Muscle layer of duodenum (tissue), 2 donors: Measurements from ENCODE around the gene ATP4B.

Experiments
- H3K27ac ChIP-seq: one replicate; pipeline ENCODE4 v1.7.0; 2013; ENCODE audit warnings: mild to moderate bottlenecking, low read length
- H3K27me3 ChIP-seq: one replicate; pipeline ENCODE4 v1.7.0; 2013; ENCODE audit warnings: low read depth, mild to moderate bottlenecking, control low read depth, low read length
- H3K36me3 ChIP-seq, 2 donors: one replicate each; pipeline ENCODE4 v1.7.0; 2013; ENCODE audit warnings: low read length in 2 of 2, control low read depth in 1 of 2, mild to moderate bottlenecking in 1 of 2; ENCODE audit not compliant: insufficient read depth in 2 of 2, control insufficient read depth in 1 of 2
- H3K4me1 ChIP-seq, 2 donors: one replicate each; pipeline ENCODE4 v1.7.0; 2013; ENCODE audit warnings: low read length in 2 of 2, mild to moderate bottlenecking in 2 of 2, control low read depth in 1 of 2, moderate library complexity in 1 of 2; ENCODE audit not compliant: insufficient read depth in 2 of 2, control insufficient read depth in 1 of 2
- H3K4me3 ChIP-seq, 2 donors: one replicate each; pipeline ENCODE4 v1.7.0; 2013; ENCODE audit warnings: low read length in 2 of 2, low read depth in 1 of 2, mild to moderate bottlenecking in 1 of 2
- H3K9me3 ChIP-seq, 2 donors: one replicate each; pipeline ENCODE4 v1.7.0; 2013; ENCODE audit warnings: low read length in 2 of 2, control low read depth in 1 of 2, mild to moderate bottlenecking in 1 of 2; ENCODE audit not compliant: control insufficient read depth in 1 of 2
- donor health status: healthy.

The ATP4B gene

DNA sequence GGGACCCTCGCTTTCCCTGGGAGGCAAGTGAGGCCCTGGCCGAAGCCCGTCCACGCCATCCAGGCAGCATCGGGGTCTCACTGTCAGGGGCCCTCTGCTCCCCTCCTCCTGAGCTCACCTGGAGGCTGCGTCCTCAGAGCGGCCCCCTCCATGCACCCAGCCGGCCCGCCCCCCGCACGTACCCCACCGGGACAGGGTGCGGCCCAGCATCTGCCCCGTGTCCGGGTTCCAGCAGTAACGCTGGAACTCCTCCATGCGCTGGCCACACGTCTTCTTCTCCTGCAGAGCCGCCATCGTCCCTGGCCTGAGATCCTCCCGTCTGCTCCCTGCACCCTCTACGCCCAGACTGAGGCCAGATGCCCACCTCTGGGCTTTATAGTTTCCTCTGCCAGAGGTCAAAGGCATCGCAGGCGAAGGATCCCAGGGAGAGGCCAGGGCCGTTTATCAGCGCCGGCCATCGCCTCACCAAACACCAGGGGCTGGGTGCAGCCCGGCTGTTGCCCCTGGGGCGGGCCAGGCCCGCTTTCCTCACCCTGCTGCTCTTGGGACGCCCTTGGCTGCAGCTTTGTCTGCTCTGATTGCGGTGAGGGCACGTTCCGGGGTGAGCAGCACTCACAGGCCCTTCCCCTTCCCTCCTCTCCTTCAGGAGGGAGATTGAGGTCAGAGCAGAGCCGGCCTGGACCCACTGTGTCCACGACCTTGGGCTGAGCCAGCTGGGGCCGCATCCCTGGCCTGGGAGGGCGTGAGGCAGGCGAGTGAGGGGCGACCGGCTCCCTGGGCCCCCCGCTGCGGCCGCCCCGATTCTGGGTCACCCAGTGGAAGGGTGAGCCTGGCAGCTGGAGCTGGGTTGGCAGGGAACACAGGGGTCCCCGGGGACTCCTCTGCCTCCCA is at the start of gene ATP4B:
TSS of gene ATP4B (minus strand) at position 348 of the 891 bp plus-strand sequence. CDS start at position 294, 54 bp downstream.
- H3K4me3 ChIP-seq = no peak within 1 kb of the TSS
- no peaks in the 10 kb centered on the region for H3K4me1 ChIP-seq
- H3K36me3 ChIP-seq = no peaks in the 10 kb centered on the region
- H3K9me3 ChIP-seq = peaks cover 5 to 8% of the 10 kb centered on the region in 2 donors
- H3K27ac ChIP-seq = no peak within 1 kb of the TSS
- no peaks in the 10 kb centered on the region for H3K27me3 ChIP-seq

DNA sequence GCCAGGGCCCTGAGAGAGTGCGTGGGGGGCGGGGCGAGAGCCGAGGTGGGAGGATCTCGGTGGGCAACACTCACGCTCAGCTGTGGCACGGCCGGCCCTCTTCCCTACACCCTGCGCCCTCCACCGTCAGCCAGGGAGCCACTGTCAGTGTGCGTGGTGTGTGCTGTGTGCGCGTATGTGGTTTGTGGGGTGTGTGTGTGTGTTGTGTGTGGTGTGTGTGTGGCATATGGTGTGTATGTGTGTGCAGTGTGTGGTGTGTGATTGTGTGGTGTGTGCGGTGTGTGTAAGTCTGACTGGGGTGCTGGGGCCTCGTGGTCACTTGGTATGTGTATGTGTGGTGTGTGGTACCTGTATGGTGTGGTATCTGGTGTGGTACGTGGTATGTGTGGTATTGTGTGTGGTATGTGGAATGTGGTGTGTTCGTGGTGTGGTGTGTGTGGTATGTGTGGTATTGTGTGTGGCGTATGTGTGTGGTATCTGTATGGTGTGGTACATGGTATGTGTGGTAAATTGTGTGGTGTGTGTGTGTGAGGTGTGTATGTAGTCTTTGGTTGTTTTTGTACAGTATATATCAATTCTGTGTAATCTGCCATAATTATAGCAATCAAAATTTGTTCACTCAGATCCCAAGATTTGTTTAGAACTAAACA is 14.1 kb upstream of the ATP4B start:
- no peak overlapping the region for H3K4me3 ChIP-seq
- H3K9me3 ChIP-seq = no peaks in the 10 kb centered on the region
- no peaks in the 10 kb centered on the region for H3K27me3 ChIP-seq
- no peaks in the 10 kb centered on the region for H3K36me3 ChIP-seq
- H3K27ac ChIP-seq = no peak overlapping the region
- no peaks in the 10 kb centered on the region for H3K4me1 ChIP-seq

DNA sequence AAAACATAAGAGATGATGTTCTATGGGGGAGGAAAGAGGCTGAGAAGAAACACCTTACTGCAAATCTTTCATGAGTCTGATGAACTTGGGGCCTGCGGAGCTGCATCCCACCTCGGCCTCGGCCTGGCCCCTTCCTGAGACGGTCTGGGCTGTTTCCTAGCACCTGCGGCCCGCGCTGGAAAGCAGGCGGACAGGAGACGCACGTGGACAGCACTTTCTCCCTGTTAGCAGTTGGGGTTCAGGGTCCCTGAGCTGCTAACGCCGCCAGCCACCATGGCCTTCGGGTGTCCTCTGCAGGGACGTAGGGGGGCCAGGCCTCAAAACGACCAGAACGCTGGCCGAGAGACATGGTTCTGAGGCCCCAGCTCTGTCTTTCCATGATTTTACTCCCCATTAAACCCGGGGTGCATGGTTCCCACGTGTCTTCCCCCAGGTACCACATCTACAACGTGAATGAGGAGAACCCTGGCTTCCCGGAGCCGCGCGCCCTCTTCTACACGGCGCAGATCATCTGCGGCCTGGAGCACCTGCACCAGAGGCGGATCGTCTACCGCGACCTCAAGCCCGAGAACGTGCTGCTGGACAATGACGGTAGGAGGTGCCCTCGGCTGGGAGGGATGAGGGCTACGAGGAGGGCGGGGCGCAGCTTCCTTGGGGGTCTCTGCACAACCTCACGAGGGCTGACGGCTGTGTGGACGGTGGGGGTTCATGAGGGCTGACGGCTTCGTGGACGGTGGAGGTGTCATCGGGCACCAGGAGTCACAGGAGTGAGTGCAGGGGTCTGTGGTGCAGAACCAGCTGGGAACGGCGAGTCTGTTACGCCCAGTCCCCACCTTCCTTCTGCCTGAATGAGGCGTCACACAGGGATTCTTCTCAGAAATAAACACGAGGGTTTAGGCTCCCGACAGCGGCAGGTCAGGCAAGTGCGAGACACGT is 13.3 kb upstream of the ATP4B start:
- H3K4me1 ChIP-seq = no peaks in the 10 kb centered on the region
- no peaks in the 10 kb centered on the region for H3K27me3 ChIP-seq
- H3K9me3 ChIP-seq = no peaks in the 10 kb centered on the region
- H3K4me3 ChIP-seq = no peak overlapping the region
- no peak overlapping the region for H3K27ac ChIP-seq
- no peaks in the 10 kb centered on the region for H3K36me3 ChIP-seq

DNA sequence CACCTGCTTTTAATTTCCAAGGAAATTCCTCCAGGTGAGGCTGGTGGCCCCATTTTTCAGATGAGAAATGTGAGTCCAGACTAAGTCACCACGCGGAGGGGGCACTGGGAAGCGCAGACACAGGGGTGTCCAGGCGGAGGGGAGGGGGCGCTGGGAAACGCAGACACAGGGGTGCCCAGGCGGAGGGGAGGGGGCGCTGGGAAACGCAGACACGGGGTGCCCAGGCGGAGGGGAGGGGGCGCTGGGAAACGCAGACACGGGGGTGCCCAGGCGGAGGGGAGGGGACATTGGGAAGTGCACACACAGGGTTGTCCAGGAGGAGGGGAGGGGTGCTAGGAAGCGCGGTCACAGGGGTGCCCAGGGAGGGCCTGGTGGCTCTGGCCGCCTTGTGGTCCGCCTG is 12.5 kb upstream of the ATP4B start:
- Histone ChIP-seq H3K4me1 (no peaks in the 10 kb centered on the region), H3K27ac (no peak overlapping the region), H3K4me3 (no peak overlapping the region), H3K27me3 (no peaks in the 10 kb centered on the region), H3K9me3 (no peaks in the 10 kb centered on the region), H3K36me3 (no peaks in the 10 kb centered on the region)

DNA sequence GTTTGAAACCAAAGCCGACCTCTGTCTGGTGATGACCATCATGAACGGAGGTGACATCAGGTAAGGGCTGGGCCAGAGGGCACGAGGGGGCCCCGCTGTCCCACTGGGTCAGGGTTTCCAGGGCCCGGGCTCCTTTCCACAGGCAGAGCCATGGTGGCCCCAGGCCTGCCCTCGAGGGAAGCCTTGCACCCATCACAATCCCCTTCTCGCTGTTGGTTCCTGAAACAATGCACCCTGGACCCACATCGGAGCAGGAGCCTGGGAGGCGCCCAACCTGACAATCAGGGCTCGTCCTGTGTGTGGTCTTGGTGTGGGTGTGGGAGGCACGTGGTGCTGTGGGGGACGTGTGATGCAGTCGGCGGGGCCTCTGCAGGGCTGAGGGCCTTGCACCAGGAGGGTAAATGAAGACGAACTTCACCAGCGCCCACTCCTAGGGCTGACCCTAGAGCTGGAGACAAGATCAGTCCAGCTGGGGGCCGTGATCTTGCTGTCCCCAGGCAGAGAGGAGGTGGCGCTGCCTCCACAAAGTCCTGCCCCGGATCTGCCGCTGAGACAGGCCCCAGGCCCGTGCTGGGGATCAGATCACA is 11.8 kb upstream of the ATP4B start:
- H3K4me3 ChIP-seq = no peak overlapping the region
- H3K27ac ChIP-seq = no peak overlapping the region

DNA sequence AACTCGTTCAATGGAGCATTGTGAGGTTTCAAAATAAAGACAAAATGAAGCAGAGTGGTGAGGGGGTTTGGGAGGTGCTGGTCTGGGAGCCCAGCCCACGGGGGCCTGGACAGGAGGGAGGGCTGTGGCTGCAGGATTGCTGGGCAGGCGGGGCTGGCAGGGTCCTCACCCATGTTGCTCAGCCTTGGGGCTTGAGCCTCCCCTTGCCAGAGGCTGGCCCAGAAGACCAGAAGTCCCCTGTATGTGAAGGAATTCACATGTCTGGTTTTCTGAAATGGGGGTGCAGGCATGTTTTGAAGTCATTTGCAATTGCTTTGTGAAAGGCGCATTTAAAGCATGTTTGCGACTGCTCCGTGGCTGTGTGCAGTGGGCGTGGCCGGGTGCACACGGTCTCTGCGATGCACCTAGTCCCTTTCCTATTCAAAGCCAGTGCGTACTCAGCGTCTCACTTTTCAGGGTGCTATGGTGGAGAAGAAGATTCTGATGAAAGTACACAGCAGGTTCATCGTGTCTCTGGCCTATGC is 11.3 kb upstream of the ATP4B start:
- Histone ChIP-seq H3K9me3 (no peaks in the 10 kb centered on the region), H3K27me3 (no peaks in the 10 kb centered on the region), H3K4me1 (no peaks in the 10 kb centered on the region), H3K27ac (no peak overlapping the region), H3K36me3 (no peaks in the 10 kb centered on the region), H3K4me3 (no peak overlapping the region)

More for the DNA sequence above, 11.8 kb upstream of the ATP4B start:
- Histone ChIP-seq H3K4me1 (no peaks in the 10 kb centered on the region), H3K36me3 (no peaks in the 10 kb centered on the region), H3K9me3 (no peaks in the 10 kb centered on the region), H3K27me3 (no peaks in the 10 kb centered on the region)

GRCh38 chr13:113668491-113668971 is 10.5 kb upstream of the ATP4B start:
- no peak overlapping the region for H3K4me3 ChIP-seq
- no peaks in the 10 kb centered on the region for H3K27me3 ChIP-seq
- H3K36me3 ChIP-seq = no peaks in the 10 kb centered on the region
- no peak overlapping the region for H3K27ac ChIP-seq
- H3K4me1 ChIP-seq = no peaks in the 10 kb centered on the region
- H3K9me3 ChIP-seq = no peaks in the 10 kb centered on the region

DNA sequence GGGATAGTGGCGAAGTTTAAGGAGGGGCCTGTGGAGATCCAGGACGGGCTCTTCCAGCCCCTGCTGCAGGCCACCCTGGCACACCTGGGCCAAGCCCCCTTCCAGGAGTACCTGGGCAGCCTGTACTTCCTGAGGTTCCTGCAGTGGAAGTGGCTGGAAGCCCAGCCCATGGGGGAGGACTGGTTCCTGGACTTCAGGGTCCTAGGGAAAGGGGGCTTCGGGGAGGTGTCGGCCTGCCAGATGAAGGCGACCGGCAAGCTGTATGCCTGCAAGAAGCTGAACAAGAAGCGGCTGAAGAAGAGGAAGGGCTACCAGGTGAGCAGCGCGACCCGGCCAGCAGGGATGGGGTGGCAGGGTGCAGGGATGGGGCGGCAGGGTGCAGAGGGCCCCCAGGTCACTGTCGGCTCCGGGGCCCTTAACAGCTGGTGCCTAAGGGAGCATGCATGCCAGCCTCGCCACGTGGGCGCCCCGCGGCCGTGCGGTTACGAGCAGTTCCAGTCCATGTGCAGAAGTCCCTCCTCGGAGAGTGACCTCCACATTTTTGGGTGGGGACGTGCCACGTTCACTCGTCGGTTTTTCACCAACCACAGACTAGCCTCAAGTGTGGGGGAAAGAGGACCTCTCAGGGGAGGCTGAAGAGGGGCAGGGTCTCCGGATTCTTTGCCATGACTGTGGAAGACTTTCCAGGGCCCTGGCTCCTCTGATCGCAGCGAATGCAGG is 9.9 kb upstream of the ATP4B start:
- no peaks in the 10 kb centered on the region for H3K27me3 ChIP-seq
- no peaks in the 10 kb centered on the region for H3K4me1 ChIP-seq
- no peak overlapping the region for H3K27ac ChIP-seq
- H3K36me3 ChIP-seq = no peaks in the 10 kb centered on the region
- no peak overlapping the region for H3K4me3 ChIP-seq
- H3K9me3 ChIP-seq = no peaks in the 10 kb centered on the region

GRCh38 chr13:113666951-113667701 is 9.1 kb upstream of the ATP4B start, which contains the start of gene GRK1:
Gene GRK1, plus strand, starts transcription at chr13:113667219. Its CDS starts 168 bp downstream, at chr13:113667387.
- H3K27ac ChIP-seq = no peak within 1 kb of the TSS
- H3K36me3 ChIP-seq = no peaks in the 10 kb centered on the region
- no peak within 1 kb of the TSS for H3K4me3 ChIP-seq
- H3K27me3 ChIP-seq = no peaks in the 10 kb centered on the region
- peaks cover 0 to 3% of the 10 kb centered on the region in 2 donors for H3K9me3 ChIP-seq
- H3K4me1 ChIP-seq = no peaks in the 10 kb centered on the region

- no peaks in the 10 kb centered on the region for H3K36me3 ChIP-seq
- no peaks in the 10 kb centered on the region for H3K27me3 ChIP-seq
- peaks cover 1 to 5% of the 10 kb centered on the region in 2 donors for H3K9me3 ChIP-seq
- no peak overlapping the region for H3K4me3 ChIP-seq
- no peaks in the 10 kb centered on the region for H3K4me1 ChIP-seq
- no peak overlapping the region for H3K27ac ChIP-seq
These were observed 8.3 kb upstream of the ATP4B start for GRCh38 chr13:113666329-113666670.
